HTR-8/SVneo (cell line): ENCODE measurements around the gene ATP10A.

ENCODE experiments used
- DNase-seq: peaks from one replicate; pipeline ENCODE4 v3.0.0; 2011; ENCODE audit warnings: low spot score, mixed read lengths; ENCODE audit not compliant: insufficient read length
- FAIRE-seq: peaks from 2 replicates; lab custom pipeline; 2011; peaks lifted over from hg19 to GRCh38; lab: Jason Lieb, UNC

The ATP10A gene

DNA sequence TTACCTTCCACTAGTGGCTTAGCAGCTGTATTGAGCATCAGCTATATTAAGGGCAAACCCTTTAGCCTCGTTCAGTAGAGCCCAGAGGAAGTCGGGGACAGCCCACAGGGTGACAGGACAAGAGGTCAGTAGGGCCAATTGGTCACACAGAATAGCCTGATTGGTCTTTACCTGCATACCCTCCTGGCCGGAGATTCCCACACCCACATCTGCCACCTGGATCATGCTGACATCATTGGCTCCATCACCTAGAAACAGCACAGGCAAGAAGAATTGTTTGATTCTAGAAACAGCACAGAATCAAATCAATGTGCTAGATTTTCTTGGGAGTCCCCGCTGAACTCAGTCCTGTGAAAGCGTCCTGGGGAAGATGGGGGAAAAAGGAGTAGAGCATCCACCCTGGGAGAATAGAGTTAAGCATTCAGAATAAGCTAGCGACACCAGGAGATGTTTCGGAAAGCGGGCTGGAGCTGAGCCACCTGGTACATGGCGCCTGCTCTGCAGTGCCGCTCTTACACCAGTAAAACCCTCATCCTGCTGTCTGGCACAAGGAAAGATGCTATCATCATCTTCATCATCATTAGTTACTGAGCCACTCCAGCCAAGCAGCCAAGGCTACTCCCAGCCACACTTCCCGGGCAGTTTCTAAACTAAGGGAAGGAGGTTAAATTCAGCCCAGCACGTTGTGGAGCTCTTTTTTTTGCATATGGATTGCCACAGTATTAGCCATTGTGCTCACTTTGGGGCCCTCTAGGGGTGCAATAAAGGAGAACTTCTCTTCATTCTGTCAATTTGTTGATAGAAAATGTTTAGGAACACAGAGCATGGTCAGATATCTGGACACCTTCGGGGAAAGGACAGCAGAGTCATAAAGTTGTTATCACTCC, 171.3 kb downstream of the ATP10A start:
- DNase-seq (no peak), FAIRE-seq (no peak)

DNA sequence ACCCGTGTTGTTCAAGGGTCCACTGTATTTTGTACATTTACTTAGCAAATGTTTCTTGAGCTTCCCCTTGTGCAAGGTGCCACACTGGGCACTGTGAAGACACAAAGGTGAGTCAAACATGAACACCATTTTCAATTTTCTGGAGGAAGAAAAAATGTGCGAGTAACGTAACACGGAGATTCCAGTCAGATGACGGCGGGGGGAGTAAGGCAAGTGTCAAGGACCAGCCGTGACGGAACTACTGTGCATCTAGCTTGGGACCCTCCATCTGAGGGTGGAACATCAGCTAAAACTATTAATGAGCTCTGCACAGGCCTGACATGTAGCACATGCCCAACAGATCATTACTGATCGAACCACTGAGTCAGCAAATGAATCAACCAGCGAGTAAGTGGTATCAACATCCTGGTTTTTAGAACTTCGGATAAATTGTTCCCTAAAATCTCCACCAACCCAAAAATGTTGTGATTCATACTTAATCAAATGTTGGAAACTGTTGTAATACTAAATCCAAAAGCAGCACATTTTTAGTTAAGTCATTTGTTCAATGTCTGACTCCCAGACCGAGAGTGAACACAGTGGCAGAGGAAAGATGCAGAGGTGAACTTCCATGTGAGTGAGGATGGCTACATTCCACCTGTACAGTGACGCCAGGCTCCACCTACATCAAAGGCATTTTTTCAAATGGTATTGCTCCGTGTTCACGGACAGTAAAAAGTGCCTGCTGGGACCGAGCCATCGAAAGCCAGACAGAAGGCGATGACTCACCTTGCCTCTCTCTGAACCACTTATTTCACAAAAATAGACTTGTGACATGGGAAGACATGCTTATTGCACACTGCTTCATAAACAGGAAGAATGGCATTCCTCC, 172.2 kb downstream of the ATP10A start:
- FAIRE-seq (no peak), DNase-seq (no peak)

DNA sequence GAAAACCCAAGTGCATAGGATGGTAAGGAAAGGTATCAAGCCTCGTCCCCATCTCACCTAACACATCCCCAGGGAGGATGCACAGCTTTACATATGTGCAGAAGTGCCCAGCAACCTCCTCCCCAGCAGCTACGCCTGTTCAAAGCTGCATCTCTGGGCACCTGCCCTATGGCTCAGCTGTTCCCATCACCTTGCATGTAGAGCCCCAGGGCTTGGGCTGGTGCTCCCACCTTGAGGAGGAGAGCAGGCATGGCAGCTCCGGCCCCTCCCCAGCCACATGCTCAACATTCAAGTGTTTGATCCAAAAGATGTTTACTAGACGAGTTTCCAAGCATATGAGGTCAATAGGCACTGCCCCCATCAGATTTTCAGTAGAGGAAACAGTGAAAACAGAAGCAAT, 173.5 kb downstream of the ATP10A start:
- FAIRE-seq (no peak), DNase-seq (no peak)

DNA sequence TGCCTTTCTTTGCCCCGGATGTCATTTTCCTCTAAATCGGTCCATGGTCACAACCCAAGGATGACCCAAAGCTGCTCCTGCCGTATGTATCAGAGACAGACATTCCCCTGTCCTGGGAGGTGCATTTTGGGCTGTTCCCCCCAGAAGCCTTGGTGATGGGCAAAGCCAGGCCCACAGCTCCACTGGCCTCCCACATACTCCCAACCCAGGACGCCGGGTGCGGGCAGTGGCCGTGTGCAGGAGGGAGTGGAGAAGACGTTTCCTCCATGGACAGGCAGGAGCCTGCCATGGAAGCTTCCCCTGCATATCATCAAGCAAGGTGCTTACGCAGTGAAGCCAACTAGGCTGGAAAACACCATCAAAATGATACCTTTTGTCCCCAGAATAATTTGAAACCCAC, 175.0 kb downstream of the ATP10A start:
- FAIRE-seq (no peak), DNase-seq (no peak)

DNA sequence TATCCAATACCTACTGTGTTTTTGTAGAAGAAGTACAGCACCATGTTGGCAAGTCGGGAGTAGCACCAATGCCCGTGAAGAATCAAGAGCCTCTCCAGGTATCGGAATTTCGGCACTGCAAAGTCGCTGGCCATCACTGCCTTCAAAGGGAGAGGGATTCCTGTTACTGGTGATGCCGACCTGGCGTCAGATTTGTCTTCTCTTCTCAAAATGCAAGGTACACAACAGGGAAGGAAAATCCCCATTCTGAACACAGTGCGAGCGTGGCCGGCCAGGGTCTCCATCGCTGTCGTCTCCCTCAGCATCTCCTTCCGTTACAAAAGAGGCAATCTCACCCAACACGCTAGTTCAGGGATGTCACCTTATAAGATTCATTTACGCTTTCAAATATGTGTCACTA, 175.4 kb downstream of the ATP10A start:
- DNase-seq (no peak), FAIRE-seq (no peak)

DNA sequence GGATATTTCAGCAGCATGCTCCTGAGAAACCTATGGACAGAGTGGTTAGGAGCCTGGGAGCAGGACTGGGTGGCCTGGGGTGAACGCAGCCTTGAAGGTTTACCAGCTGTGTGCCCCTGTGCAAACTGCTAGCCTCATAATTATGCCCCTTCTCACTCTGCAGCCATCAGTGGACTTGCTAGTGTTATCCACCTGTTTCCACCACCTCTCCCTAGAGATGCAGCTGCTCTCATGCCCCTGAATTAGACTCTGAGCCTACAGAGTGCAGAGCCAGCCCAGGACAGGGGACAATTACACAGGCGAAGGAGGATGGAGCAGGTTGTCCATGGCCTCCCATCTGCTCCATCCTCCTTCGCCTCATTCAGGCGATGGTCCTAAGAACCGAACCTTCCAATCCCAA, 175.9 kb downstream of the ATP10A start:
- FAIRE-seq (no peak), DNase-seq (no peak)

DNA sequence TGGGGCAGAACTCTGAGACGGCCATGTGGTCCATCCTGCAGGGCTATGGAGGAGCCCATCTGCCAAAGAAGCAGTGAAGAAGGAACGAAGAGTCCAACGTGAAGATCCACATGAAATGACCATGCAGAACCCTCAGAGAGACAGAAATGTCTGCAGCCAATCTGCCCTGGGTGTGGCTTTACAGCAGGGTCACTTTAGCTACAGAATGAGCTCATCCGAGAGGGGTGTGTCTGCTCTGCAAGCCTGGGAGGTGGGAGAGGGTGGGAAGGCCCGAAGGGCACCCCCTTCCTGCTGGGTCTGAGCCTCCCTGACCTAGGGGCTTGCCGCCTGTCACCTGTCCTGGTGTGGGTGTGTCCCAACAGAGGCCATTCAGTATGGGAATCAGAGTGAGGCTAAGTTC, 176.3 kb downstream of the ATP10A start:
- no peak for DNase-seq
- no peak for FAIRE-seq

DNA sequence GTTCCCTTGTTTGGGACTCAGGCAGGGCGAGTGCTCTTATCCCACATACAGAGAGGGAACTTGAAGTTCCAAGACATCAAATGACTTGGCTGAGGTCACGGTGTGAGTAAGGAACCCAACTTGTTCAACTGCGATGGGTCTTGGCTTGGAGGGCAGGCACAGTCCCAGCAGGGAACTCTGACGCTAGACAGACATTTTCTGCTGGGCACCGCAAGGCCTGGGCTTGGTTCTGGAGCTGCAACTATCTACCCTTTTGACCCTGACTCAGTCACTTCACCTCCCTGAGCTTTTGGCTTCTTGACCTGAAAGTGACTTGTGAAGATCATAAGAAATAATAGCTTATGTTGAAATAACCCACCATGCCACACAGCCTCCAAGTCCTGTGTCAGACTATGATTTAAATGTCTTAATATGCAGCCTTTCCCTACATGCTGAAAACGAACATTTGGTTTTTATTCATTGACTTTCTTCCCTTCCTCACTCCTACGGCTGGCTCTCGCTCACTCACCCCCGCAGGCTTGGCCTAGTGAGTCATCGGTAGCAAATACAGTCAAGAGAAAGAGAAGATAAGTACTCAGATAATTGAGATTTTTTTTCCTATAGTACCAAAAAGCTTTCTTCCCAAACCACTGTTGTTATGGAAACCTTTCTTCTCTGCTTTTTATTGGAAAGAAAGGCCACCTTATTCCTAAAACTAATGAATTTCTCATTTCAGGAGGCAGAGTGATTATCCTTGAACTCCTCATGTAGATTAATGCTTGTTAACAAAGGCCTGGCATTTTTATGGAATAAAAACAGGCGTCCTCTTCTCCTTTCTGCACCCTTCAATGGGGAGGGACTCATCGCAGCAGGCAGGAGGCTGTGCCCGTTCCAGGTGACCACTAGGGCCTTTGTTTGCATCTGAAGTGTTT, 178.4 kb downstream of the ATP10A start:
- no peak for FAIRE-seq
- DNase-seq: no peak

DNA sequence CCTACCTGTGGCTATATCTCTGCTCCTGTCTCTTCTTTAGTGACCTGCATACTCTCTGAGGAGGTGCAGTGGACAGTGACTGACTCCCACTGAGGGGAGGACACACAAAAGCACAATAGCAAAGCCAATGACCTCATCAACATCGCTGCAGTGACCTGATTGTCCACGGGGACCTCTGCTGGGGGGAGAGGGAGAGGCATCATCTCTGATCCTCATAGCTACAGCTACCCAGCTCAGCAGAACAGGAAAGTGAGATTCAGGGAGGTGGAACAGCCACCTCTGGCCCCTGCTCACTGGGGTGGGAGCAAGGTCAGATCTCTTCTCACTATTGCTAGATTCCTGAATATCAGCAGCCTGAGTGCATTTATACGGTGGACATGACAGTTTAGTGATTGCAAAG, 179.2 kb downstream of the ATP10A start:
- no peak for DNase-seq
- FAIRE-seq: no peak

DNA sequence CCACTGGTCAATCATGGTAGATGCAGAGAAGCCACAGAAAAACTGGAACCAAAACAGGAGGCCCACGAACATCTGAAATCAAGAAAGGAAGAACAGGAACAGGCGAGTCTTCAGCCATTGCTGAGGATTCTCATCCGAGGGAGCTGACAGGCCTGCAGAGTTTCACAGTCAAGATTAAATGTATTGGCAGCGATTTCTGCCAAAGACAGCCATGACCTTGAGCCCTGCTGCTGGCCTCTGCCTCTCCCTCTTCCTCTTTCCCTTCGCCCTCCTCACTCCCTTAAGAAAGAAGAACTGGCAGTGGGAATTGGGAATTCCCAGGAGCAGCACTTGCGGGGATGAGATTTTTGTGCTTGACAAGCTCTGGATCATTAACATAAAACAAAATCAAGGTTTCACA, 179.7 kb downstream of the ATP10A start:
- no peak for FAIRE-seq
- DNase-seq: no peak

DNA sequence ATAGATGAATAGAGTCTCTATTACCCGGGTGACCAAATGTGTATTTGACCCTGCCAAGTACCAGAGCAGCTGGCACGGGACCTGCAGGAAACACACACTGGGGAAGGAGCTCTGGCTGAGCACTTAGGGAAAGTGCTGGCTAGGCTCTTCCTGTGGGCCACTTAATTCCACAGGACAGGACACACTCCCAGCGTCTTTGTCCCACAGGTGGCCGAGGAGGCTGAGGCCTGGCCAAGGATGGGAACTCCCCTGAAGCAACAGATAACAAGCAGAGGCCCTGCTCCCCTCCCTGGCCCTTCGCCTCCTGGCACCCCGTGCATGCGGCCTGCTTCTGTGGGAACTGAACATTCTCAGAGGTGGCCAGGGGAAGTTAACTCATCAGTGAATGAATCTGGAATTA, 180.8 kb downstream of the ATP10A start:
- no peak for FAIRE-seq
- DNase-seq: no peak

DNA sequence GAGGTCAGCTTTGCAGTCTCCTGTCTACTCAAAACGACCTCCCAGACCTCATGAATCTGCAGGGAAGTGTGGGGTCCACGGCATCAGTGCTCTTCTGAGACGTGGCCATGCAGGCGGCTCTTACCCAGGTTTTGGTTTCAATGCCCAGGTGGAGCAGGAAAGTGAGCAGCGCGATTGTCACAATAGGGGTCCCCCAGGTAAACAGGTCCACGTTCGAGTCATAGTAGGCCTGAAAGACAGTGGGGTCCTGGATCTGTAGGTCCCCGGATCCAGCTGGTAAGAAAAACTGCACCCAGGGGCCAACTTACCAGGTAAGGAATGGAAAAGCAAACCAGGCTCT, 182.5 kb downstream of the ATP10A start:
- FAIRE-seq (no peak), DNase-seq (no peak)

DNA sequence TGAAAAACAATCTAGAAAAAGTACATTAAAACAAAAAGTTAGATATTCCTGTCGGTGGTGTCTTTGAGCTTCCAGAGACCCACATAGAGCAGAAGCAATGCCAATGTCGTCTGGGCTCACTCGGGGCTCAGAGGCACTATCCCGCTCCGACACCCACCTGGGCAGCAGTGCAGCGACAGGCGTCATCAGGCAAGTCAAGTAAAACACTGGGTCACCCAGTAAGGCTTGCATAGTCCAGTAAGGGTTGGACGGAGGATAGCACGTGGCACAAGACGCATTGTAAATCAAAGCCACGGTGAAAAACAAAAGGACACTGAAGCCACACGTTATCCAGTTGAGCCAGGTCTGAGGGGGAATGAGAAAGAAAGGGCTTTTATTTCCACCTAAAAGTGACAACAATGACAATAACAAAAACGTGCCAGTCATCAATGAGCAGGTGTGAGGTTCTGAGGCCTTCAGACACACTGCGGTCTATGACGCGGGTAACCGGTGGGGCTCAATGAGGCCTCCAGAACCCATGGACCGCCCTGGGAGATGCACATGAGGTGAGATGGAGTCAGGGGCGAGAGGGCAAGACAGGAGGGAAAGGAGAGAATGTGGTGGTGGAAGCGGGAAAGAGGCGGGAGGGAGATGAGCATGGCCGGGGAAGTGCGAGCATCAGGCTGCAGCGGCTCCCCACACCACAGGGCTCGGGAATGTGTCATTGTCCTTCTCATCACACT, 183.0 kb downstream of the ATP10A start:
- DNase-seq (no peak), FAIRE-seq (no peak)

DNA sequence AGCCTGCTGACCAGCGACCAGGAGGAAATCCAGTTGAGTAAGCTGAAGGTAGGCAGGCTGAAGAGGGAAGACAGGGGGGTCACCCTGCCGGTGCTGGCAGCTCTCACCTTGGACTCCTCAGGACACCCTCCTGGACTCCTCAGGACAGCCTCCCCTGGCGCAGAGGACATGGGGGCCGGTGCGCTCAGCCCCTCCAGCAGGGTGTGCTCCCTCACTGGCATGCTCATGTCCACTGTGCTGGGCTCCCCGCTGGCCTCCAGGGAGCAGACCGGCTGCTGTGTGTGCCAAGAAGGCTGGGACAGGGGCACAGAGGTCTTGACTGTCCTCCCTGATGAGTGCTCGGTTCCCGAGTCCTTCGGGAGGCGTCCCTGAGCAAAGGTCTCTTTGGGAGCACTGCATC, 183.6 kb downstream of the ATP10A start:
- DNase-seq (no peak), FAIRE-seq (no peak)

DNA sequence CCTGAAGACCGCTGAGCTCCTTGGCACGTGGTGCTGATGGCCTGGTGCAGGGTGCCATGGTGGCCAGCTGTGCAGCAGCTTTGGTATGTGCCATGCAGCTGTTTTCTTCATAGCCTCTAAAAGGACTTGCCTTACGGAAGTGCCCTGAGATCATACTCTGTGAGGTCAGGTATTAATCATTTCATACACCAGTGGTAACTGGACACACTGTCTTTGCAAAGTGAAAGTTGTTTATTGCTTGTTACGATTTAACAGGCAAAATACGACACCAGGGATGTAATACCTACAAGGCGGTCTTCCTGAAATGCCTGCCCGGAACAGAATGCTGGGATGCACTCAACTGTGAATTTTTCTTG, 184.6 kb downstream of the ATP10A start:
- DNase-seq (no peak), FAIRE-seq (no peak)

DNA sequence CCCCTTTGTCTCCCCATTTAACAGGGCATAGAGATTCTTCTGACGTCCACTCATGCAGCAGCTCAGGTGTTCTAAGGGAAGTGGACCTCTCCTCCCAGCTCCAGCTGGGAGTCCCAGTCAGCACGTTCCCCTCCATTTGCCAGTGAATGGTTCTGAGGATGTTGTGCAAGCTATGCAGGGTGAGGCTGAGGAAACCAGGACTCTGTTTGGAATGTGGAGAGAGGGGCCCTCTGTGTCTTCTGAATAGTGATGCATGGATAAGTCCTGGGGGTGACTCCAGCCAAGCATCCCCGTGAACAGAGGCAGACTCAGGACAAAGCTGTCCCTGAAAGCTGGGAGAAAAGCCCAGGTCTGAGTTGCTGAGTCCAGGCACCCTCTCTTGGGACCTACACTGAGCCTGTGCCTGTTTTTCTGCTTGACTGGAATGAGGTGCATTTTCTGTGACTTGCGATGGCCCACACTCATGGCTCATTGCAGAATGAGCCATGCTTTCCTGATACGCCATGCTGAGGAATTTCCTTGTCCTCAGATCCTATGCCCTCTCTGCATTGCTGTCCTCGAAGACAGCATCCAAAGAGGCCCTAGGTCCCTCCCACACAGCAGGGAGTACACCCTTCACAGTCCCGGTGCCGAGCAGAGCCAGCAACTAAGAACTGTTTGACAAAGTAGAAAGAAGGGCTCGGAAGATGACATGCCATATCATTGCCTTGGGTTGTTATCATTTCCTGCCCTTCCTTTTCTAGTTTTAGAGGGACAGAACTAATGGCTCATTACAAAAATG, 185.2 kb downstream of the ATP10A start:
- FAIRE-seq (no peak), DNase-seq (no peak)

DNA sequence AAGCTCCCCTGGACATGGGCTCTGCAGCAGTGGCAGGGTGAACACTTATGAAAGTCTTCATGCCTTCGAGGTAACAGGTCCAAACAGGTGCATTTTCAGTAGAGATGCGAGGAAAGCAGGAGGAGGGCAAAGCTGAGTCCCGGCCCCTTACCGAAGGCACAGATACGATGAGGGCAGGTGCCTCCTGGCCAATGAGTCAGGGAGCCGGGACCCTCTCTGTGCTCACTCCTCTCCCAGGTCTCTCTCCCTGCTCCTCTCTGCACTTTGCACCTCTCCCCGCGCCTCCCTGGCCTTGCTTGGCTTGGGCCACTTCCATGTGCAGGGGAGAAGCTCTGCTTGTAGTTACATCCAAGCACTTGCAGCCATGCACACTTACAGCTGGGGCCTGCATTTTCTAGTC, 187.1 kb downstream of the ATP10A start:
- no peak for FAIRE-seq
- DNase-seq: no peak

DNA sequence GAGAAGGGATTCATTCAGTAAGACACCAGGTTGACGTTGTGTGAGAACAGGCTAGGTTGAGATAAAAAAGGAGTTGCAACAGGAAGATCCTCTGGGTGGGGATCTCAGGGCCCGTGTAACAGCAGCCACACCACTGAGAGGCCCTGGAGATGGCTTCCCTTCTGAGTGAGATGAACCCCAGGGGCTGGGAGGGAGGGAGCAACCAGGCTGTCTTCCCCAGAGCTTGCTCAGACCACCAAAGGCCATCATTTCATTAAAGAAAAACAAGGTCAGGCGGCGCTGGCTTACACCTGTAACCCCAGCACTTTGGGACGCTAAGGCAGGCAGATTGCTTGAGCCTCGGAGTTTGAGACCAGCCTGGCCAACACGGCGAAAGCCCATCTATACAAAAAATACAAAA, 187.7 kb downstream of the ATP10A start:
- FAIRE-seq (no peak), DNase-seq (no peak)

DNA sequence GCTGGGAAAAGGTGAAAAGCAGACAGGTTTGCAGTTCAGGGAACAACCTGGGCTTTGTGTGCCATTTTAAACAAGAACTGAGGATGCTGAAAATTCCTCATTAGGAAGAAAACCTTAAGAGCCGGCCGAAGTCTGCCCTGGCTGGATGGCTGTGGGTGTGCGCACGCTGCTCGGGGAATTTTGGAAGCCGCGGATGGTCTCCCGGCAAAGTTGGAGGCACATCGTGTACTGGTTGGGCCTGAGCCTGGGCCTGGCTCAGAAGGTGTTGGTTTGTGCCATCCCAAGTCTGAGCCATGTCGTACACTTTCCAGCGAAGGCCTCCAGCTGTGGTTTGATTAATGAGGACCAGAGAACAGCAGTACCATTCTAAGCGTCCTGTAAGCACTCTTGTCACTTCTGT, 188.2 kb downstream of the ATP10A start:
- FAIRE-seq (no peak), DNase-seq (no peak)
